Measurements from ENCODE around the gene SDE2. TPM values are rescaled to one million over a fixed set of nuclear protein-coding genes. Genes with fewer than 3 reads are reported as not detected.
"Not testable (repeated sequence)": the region's sequence is repeated elsewhere in the genome, so short reads cannot be mapped to it uniquely, and the experiment has no call there.

SDE2 gene
- total RNA-seq, 1 donor from 2014 or later = 21.5 TPM

DNA sequence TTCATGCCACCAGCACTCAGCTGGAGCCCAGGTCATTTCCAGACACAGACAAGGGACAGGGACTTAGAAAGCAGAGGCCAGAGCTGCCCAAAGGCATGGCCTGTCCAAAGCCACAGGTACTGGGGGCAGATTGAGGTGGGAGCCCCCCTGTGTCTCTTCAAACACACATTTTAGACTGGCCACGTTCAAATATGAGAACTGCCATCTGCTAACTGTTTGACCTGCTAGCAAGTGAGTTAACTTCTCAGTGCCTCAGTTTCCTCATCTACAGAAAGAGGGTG, 57.3 kb downstream of the SDE2 start:
- H3K27ac Mint-ChIP-seq (ENCODE audit: unreplicated experiment) = peak overlapping the region; percentile 53
- peaks cover 1% of the 10 kb centered on the region for H3K27me3 Mint-ChIP-seq (ENCODE audit: low read depth)
- no peaks in the 10 kb centered on the region for H3K36me3 Mint-ChIP-seq (ENCODE audit: low read depth)
- H3K9me3 Mint-ChIP-seq (ENCODE audit: low read depth) = no peaks in the 10 kb centered on the region
- no peak overlapping the region for H3K4me3 Mint-ChIP-seq (ENCODE audit: unreplicated experiment)
- peaks cover 32% of the 10 kb centered on the region for H3K4me1 Mint-ChIP-seq (ENCODE audit: low read depth)
- no peak for DNase-seq (ENCODE audit: low spot score)
- TF ChIP-seq, protein P1, sequence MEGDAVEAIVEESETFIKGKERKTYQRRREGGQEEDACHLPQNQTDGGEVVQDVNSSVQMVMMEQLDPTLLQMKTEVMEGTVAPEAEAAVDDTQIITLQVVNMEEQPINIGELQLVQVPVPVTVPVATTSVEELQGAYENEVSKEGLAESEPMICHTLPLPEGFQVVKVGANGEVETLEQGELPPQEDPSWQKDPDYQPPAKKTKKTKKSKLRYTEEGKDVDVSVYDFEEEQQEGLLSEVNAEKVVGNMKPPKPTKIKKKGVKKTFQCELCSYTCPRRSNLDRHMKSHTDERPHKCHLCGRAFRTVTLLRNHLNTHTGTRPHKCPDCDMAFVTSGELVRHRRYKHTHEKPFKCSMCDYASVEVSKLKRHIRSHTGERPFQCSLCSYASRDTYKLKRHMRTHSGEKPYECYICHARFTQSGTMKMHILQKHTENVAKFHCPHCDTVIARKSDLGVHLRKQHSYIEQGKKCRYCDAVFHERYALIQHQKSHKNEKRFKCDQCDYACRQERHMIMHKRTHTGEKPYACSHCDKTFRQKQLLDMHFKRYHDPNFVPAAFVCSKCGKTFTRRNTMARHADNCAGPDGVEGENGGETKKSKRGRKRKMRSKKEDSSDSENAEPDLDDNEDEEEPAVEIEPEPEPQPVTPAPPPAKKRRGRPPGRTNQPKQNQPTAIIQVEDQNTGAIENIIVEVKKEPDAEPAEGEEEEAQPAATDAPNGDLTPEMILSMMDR (IDR thresholded peaks at IDR 0.05) = no peak

DNA sequence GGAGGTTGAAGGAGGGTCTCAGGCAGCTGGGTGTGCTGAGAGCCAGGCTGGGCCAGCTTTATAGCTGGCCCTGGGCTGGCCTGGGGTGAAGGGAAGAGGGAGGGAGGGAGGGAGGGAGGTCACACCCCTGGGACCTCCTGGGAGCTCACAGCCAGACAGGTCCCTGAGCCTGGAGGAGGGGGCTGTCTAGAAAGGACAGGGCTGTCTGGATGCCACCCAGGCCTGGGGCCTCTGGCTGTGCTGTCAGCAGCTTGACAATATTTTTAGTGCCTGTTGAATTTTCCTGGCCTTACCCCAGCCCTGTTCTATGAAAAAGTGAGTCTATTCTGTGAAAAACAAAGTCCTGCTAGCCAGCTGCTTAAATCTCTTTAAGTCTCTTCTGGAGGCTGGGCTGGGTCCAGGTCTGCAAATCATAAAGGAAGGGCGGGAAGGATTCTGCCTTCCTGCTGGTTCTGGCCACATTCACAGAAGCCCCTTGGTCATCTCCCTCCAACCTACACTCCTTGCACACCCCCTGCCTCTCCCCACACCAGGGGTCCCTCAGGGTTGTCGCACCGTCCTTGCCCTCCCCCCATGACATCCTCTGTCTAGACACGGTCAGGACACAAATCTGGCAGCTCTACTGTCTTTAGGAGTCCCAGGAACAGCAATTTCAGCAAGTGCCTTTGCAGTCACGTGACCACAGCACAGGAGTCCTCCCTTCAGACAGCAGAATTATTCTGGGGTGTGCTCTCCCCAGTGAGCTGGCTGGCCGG, 57.8 kb downstream of the SDE2 start, which contains the start of gene LEFTY2:
Gene LEFTY2, minus strand, starts transcription at position 34 of the 755 bp plus-strand sequence. CDS start 80 bp downstream, outside the sequence.
- Mint-ChIP-seq H3K9me3 (ENCODE audit: low read depth) (no peaks in the 10 kb centered on the region), H3K36me3 (ENCODE audit: low read depth) (no peaks in the 10 kb centered on the region), H3K4me3 (ENCODE audit: unreplicated experiment) (peak within 1 kb of the TSS; percentile 12), H3K4me1 (ENCODE audit: low read depth) (peaks cover 37% of the 10 kb centered on the region), H3K27me3 (ENCODE audit: low read depth) (peaks cover 1% of the 10 kb centered on the region), H3K27ac (ENCODE audit: unreplicated experiment) (peak within 1 kb of the TSS; percentile 53)
- no peak for DNase-seq (ENCODE audit: low spot score)
- TF ChIP-seq, protein P1 (IDR thresholded peaks at IDR 0.05) = no peak

DNA sequence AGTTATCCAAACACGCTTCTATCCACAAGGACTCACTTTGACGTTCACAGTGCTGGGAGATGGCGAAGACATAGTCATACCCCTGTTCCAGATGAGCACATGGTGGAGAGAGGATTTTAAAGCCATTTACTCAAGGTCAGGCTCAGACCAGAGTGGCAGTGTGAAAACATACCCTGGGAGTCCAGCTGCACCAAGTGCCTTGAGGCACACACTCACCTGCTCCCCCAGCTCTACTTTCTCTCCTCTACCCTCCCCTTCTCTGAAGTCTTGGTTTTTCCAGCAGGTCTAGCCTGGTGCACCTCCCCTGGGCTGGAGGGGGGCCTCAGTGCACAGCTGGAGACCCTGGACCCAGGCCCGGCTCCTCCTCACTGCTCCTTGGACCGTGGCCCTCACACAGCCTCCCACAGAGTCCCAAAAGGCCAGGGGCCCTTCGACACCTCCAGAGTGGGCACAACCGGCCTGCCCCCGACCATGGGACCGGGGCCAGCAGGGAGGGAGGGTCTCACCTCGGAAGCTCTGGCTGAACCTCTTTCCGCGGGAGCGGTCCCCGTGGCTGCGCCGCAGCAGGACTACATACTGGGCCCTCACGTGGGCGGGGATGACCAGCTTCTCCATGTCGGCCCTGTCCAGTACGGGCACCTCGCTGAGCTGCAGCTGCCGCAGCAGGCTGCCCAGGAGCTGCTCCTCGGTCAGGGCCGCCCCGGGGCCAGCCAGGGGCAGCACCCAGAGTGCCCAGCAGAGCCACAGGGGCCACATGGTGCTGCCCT, 58.6 kb downstream of the SDE2 start:
- Mint-ChIP-seq H3K36me3 (ENCODE audit: low read depth) (no peaks in the 10 kb centered on the region), H3K27me3 (ENCODE audit: low read depth) (no peaks in the 10 kb centered on the region), H3K27ac (ENCODE audit: unreplicated experiment) (no peak overlapping the region), H3K9me3 (ENCODE audit: low read depth) (no peaks in the 10 kb centered on the region), H3K4me1 (ENCODE audit: low read depth) (peaks cover 41% of the 10 kb centered on the region), H3K4me3 (ENCODE audit: unreplicated experiment) (peak overlapping the region; percentile 12)
- no peak for DNase-seq (ENCODE audit: low spot score)
- TF ChIP-seq, protein P1 (IDR thresholded peaks at IDR 0.05) = no peak

DNA sequence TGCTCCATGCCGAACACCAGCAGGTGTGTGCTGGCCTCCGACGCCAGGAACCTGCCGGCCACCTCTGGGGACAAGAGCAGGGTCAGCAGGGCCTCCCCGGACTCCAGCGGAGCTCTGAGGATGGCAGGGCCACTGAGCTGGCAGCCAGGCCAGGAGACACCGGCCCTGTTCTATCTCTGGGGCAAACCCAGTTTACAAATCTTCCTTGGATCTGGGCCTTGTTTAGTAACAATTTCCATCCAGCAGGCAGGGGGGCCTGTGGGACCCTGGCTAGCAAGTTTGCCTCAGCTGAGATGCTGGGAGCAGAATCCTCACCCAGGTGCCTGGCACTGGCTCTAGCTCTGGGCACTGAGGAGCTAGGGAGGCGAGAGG, 59.2 kb downstream of the SDE2 start:
- H3K27me3 Mint-ChIP-seq (ENCODE audit: low read depth) = not testable (repeated sequence)
- H3K4me3 Mint-ChIP-seq (ENCODE audit: unreplicated experiment) = peak overlapping the region; percentile 12

DNA sequence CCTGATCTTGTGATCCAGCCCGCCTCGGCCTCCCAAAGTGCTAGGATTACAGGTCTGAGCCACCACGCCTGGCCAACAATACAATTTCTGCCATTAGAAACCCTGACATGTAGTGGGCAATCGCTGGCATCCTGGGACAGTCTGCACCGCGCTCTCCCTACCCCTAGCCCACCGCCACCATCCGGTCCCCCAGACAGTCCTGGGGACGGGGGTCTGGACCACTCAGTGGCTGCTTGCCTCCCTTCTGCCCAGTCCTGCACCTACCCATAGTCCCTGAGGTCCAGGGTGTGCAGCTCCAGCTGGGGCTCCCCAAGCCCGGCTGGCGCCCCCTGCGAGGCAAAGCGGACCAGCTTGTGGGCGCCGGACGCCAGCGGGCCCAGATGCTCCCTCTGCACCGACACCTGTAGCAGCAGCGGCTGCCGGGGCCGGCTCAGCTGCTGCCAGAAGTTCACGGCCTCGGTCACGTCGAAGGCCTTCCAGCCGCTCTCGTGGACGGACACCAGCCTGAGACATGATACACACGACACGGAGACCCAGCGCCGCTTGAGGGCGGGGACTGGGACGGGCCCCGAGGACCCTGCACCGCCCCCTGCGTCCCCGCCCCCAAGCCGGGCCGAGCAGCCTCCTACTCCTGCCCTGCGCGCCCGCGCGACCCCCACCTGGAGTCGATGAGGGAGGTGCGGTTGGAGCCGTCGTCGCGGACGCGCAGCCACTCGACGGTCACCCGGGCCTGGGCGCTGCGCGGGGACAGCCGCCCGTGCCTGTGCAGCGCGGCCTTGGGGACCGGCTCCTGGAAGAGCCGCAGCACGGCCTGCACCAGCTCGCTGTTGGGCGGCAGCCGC, 59.8 kb downstream of the SDE2 start:
- H3K4me3 Mint-ChIP-seq (ENCODE audit: unreplicated experiment); DNase-seq (ENCODE audit: low spot score); H3K36me3 Mint-ChIP-seq (ENCODE audit: low read depth); H3K27me3 Mint-ChIP-seq (ENCODE audit: low read depth); H3K9me3 Mint-ChIP-seq (ENCODE audit: low read depth); H3K27ac Mint-ChIP-seq (ENCODE audit: unreplicated experiment): not testable (repeated sequence)
- peaks cover 41% of the 10 kb centered on the region for H3K4me1 Mint-ChIP-seq (ENCODE audit: low read depth)

More for the DNA sequence above, 59.2 kb downstream of the SDE2 start:
- peaks cover 41% of the 10 kb centered on the region for H3K4me1 Mint-ChIP-seq (ENCODE audit: low read depth)
- DNase-seq (ENCODE audit: low spot score); H3K36me3 Mint-ChIP-seq (ENCODE audit: low read depth); H3K27ac Mint-ChIP-seq (ENCODE audit: unreplicated experiment); H3K9me3 Mint-ChIP-seq (ENCODE audit: low read depth): not testable (repeated sequence)

All from chondrocyte (in vitro differentiated cells).